ENCODE results near the gene CNTNAP2. TPM values are rescaled to one million over a fixed set of nuclear protein-coding genes. Genes with fewer than 3 reads are reported as not detected.
"Not testable (repeated sequence)": the region's sequence is repeated elsewhere in the genome, so short reads cannot be mapped to it uniquely, and the experiment has no call there.

CNTNAP2 gene
- total RNA-seq, 2 donors from 2014 or later, result 3.5 to 4.0 TPM

- intact Hi-C loops (cut with DNase I, micrococcal nuclease), result no loop called here
- DNase-seq, result no peak
- no peak for ATAC-seq
Measured at GRCh38 chr7:147569116-147569913, 1452.7 kb downstream of the CNTNAP2 start.

DNA sequence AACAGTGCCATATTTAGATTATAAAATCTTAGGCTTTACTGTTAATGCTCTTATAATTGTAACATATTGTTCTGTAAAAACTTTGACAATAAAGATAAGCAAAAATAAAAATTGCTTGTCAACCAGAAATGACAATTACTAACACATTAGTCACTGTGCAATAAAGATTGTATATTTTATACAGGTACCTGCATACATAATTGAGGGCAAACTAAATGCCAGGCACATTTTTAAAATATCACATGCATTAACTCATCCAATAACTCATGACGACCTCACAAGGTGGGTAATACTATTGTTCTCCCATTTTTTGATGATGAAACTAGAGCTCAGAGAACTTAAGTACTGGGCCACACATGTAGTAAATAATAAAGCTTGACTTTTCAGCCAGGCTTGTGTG lies 1453.8 kb downstream of the CNTNAP2 start:
- ATAC-seq, result no peak
- intact Hi-C loops (cut with DNase I, micrococcal nuclease), result no loop called here
- no peak for DNase-seq

DNA sequence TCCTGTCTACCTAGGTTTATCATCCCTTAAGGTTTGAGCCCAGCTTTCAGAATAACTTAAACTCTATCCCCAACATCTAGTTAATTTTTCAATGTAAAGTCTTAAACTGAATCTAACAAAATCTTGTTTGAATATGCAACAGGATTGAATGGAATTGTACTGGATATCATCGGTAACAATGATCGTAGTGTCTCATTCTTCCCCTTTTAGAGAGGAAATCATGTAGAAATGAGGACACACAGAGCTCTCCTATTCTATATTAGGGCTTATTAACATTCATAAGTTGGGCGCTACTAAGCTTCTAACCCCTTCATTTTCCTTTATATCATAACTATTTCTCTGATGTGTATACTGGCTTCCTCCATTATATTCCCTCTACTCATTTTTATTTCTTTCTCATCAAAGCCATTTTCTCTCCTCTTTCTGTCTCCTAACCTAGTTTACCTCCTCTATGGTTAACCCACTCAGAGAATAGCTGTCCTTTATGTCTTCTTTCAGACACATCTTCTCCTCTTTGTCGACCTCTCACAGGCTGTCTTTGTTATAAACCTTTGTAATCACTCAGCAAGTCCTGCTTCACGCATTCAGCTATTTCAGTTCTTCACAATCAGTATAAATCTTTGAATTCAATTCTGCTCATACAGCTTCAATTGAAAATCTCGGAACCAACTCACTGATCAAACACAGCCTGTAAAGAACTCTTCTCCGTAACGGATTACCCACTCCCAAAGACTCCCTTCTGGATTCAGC lies 1455.0 kb downstream of the CNTNAP2 start:
- intact Hi-C loops (cut with DNase I, micrococcal nuclease), result no loop called here
- DNase-seq (no peak), ATAC-seq (no peak)

DNA sequence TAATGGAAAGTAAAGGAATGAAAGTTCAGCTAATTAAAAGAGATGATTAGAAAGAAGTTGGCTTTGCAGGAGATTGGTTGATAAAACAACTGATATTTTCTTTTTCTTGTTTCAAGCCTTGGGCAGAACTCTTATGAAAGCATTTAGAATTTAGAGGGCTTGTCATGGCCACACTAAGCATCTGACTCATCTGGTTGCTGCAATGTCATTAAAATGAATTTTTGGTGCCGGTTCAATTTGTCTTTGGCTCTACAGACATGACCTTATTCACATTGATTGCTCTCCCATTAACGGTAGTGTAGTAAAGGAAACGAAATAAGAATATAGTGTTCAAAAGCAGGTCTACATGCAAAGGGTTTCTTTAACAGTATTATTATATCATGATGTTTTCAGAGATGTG lies 1461.6 kb downstream of the CNTNAP2 start:
- intact Hi-C loops (cut with DNase I, micrococcal nuclease), result no loop called here
- DNase-seq (no peak), ATAC-seq (no peak)

- ATAC-seq (no peak), DNase-seq (no peak)
- intact Hi-C loops (cut with DNase I, micrococcal nuclease), result no loop called here
Measured at GRCh38 chr7:147579148-147579547, 1462.5 kb downstream of the CNTNAP2 start.

GRCh38 chr7:147584771-147585193 lies 1468.2 kb downstream of the CNTNAP2 start:
- DNase-seq, result no peak

DNA sequence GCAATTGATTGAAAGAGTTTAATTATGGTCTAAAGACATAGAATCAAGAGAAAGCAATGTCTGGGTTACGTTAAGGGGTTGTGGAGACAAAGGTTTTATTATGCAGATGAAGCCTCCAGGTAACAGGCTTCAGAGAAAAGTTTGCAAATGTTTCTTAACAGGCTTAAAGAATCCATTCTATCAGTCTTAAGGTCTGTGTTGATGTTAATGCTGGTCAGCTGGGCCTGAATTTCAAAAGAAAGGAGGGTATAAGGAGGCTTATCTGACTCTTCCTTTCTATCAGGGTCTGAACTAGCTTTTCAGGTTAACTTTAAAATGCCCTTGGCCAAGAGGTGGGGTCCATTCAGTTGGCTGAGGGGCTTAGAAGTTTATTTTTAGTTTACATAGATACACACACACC lies 1469.5 kb downstream of the CNTNAP2 start:
- DNase-seq (no peak), ATAC-seq (no peak)
- intact Hi-C loops (cut with DNase I, micrococcal nuclease), result no loop called here

More at GRCh38 chr7:147584771-147585193, 1468.2 kb downstream of the CNTNAP2 start:
- intact Hi-C loops (cut with DNase I, micrococcal nuclease), result no loop called here
- ATAC-seq, result no peak

DNA sequence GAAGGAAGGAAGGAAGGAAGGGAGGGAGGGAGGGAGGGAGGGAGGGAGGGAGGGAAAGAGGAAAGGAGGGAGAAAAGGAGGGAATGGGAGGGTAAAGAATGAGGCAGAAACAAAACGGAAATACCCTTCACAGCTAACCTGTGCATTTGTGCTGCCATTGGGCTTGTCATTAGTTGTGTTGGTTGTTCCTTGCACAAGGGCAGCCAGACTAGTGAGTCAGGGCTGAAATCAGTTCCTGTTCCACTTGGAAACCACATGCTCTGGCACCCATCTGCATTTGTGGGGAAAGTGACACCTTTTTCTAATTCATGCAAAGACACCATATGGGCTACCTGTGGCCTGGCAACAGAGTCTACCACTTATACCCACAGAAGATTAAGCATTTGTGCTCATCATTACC lies 1469.9 kb downstream of the CNTNAP2 start:
- intact Hi-C loops (cut with DNase I, micrococcal nuclease), result no loop called here
- DNase-seq (no peak), ATAC-seq (no peak)

GRCh38 chr7:147593271-147594057 lies 1476.9 kb downstream of the CNTNAP2 start:
- intact Hi-C loops (cut with DNase I, micrococcal nuclease), result no loop called here
- ATAC-seq (no peak), DNase-seq (no peak)

DNA sequence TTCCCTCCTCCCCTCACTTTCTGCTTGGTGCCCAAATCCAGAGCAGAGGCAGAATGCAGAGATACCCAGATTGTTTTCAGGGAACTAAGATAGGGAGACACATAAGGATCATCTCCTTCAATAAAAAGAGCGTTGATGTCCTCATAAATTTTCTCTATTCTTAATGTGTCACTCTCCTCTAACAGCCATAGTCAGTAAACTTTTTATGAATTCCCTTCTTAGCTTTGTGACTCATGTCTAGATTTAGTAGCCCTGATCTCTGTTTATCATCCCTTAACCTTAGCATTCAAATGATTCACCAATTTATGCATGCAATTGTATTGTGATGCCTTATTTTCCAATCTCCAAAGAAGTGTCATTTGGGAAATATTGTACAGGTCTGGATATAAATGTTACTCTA lies 1478.4 kb downstream of the CNTNAP2 start:
- DNase-seq, result no peak
- intact Hi-C loops (cut with DNase I, micrococcal nuclease), result no loop called here

DNA sequence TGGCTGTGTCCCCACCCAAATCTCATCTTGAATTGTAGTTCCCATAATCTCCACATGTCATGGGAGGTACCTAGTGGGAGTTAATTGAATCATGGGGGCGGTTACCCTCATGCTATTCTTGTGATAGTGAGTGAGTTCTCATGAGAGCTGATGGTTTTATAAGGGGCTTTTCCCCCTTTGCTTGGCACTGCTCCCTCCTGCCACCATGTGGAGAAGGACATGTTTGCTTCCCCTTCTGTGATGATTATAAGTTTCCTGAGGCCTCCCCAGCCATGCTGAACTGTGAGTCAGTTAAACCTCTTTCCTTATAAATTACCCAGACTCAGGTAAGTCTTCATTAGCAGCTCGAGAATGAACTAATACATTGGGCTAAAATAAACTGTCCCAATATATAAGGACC lies 1482.1 kb downstream of the CNTNAP2 start:
- ATAC-seq; intact Hi-C loops (cut with DNase I, micrococcal nuclease); DNase-seq: not testable (repeated sequence)

More for the DNA sequence above, 1478.4 kb downstream of the CNTNAP2 start:
- no peak for ATAC-seq

DNA sequence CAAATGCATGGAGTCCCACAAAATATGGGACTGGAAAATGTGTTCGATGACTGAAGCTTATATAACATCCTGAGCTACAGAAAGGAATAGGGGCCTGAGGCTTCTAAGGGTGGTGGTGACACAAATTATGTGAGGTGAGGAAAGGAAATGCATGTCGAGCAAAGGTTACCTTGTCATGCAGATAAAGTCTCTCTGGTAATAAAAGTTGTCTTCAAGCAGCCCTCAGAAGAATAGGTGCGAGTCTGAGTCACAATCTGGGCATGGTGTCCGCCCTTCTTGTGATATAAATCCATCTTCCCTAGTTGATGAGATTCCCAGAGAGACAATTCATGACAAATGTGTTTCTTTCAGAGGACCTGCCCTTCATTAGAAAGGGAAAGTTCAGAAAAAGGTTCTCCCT lies 1488.7 kb downstream of the CNTNAP2 start:
- DNase-seq (no peak), ATAC-seq (peak; percentile 26)
- intact Hi-C loops (cut with DNase I, micrococcal nuclease), result no loop called here

DNA sequence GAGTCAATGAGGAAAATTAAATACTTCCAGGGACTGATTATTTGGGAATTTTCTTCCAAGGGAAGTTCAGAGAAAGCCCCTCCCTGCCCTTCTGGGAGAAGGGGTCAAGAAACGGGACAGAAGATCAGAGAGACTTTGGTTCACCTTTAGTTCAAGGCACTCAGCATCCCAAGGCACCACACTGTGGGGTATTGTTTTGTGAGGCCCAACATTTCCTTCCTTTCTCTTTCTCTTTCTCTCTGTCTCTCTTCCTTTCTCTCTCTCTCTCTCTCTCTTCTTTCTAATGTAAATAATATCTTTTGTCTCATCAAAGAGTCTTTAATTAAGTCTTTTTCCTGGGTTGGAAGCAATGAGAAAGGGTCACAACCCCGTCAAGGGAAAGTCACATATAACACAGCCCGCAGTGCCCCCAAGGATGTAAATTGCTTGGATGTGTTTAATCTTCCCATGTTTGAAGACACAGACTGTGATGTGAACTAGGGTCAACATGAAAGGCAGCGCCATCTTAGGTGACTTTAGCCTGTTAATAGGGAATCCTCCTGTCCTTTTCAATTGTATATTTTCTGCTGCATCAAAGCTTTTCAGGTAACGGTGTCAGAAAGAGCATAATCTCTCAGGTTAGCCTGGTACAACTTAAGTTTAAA lies 1490.7 kb downstream of the CNTNAP2 start:
- ATAC-seq (no peak), DNase-seq (no peak)
- intact Hi-C loops (cut with DNase I, micrococcal nuclease), result no loop called here

DNA sequence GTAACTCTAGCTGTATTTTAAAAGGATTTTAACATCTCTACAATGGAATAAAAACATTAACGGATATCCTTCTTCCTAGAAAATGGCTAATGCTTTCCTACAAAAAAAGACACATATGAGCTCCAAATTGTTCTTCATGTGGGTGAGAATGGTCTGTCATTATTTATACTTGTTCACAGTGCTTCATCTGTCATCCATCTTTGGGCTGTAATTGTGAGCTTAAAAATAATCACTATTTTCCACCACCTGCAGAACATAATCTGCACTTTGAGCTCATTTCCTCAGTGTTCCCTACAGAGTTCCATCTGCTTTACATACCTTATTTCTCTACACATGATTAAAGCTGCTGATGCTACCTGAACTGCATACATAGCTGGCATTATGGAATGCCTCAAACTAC lies 1494.8 kb downstream of the CNTNAP2 start:
- intact Hi-C loops (cut with DNase I, micrococcal nuclease), result no loop called here
- no peak for DNase-seq
- ATAC-seq, result no peak

DNA sequence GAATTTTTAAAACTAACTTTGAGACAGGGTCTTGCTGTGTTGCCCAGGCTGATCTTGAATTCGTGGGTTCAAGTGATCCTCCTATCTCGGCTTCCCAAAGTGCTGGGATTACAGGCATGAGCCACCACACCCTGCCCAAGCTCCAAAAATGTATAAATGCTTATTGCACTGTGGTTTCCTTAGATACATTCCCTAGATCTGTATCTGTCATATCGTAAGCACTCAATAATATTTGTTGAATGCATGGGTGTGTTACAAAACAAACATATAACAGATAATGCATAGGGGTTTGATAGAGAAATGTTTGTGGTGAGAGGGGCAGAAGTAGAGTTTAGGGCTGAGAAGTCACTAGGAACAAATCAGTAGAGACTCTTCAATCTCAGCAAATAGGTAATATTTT lies 1518.7 kb downstream of the CNTNAP2 start:
- intact Hi-C loops (cut with DNase I, micrococcal nuclease), result no loop called here
- no peak for DNase-seq
- no peak for ATAC-seq

DNA sequence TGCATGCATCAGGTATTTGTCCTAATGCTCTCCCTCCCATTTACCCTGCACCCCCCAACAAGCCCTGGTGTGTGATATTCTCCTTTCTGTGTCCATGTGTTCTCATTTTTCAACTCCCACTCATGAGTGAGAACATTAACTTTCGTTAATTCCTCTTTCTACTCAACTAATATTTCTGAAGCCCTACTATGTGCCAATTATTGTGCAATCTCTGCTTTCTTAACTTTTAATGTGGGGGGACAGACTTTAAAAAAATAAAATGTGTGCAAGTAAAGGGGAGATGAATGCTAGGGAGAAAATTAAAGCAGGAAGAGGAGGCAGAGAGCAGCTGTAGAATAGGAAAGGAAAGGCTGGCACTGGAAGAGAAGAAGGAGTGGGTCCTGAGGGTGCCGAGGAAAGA lies 1520.0 kb downstream of the CNTNAP2 start:
- no peak for DNase-seq
- intact Hi-C loops (cut with DNase I, micrococcal nuclease), result no loop called here
- no peak for ATAC-seq

- intact Hi-C loops (cut with DNase I, micrococcal nuclease), result no loop called here
- ATAC-seq (no peak), DNase-seq (no peak)
Measured at GRCh38 chr7:147638566-147638965, 1522.0 kb downstream of the CNTNAP2 start.

DNA sequence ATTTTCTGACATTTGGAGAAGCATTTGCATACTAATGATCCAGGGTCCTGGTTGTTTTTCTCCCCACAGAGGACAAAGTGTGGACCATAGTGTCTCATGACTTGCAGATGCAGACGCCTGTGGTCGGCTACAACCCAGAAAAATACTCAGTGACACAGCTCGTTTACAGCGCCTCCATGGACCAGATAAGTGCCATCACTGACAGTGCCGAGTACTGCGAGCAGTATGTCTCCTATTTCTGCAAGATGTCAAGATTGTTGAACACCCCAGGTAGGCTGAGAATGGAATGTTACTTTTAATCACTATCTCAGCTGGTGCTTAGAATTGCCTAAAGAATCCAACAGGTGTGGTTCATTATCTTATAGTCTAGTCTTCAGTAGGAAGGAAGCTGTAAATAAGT lies 1522.4 kb downstream of the CNTNAP2 start:
- ATAC-seq (no peak), DNase-seq (no peak)
- intact Hi-C loops (cut with DNase I, micrococcal nuclease), result no loop called here

DNA sequence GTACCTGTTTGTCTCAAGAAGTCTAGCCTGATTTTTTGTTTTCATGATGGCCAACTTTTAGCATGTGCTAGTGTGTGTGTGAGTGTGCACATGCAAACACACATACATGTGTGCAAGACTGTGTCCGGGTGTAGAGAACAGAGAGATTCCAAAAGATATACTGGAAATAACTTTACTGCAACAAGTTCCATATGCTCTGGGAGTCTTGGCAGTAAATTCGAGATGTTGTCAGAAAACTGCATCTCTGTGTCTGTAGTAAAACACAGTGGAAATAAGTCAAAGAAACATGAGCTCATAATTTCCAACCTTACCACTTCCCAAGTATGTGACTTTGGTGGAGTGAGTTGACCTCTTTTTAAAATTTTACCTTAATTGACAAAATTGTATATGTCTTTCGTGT lies 1523.2 kb downstream of the CNTNAP2 start:
- intact Hi-C loops (cut with DNase I, micrococcal nuclease), result no loop called here
- ATAC-seq (no peak), DNase-seq (no peak)

Data from left colon (tissue), 2 donors.